HG03575 (cell line): ENCODE data around the gene SLC4A1.

Experiments
- ATAC-seq: cut with Tn5 transposase; IDR thresholded peaks from one replicate; pipeline ENCODE4 v1.9.1; 2021; ENCODE audit not compliant: unreplicated experiment, insufficient number of reproducible peaks, low FRiP score; ENCODE audit errors: extremely low read depth

The SLC4A1 gene

GRCh38 chr17:44230140-44230539 lies 37.8 kb downstream of the SLC4A1 start:
- ATAC-seq: no peak

GRCh38 chr17:44229090-44229489 lies 38.8 kb downstream of the SLC4A1 start:
- no peak for ATAC-seq

- ATAC-seq: no peak
Measured at GRCh38 chr17:44223541-44224071, 44.3 kb downstream of the SLC4A1 start.

GRCh38 chr17:44222112-44222869 lies 45.6 kb downstream of the SLC4A1 start:
- ATAC-seq: no peak

- ATAC-seq: no peak
Measured at GRCh38 chr17:44221862-44222111, 46.1 kb downstream of the SLC4A1 start.

GRCh38 chr17:44221084-44221861 lies 46.7 kb downstream of the SLC4A1 start:
- no peak for ATAC-seq

GRCh38 chr17:44220213-44221083 lies 47.5 kb downstream of the SLC4A1 start:
- ATAC-seq: no peak

GRCh38 chr17:44219616-44220212 lies 48.2 kb downstream of the SLC4A1 start, which contains the start of gene UBTF:
Gene UBTF (minus strand): TSS chr17:44219675. CDS start chr17:44218229, 1,446 bp downstream.
- ATAC-seq: no peak

GRCh38 chr17:44219108-44219615 lies 48.8 kb downstream of the SLC4A1 start:
- no peak for ATAC-seq

- ATAC-seq: no peak
Measured at GRCh38 chr17:44218344-44219107, 49.4 kb downstream of the SLC4A1 start.

GRCh38 chr17:44217738-44218343 lies 50.1 kb downstream of the SLC4A1 start:
- no peak for ATAC-seq

GRCh38 chr17:44216694-44217093 lies 51.2 kb downstream of the SLC4A1 start:
- ATAC-seq: no peak

GRCh38 chr17:44216173-44216572 lies 51.8 kb downstream of the SLC4A1 start:
- ATAC-seq: no peak

GRCh38 chr17:44214896-44215295 lies 53.0 kb downstream of the SLC4A1 start:
- ATAC-seq: no peak

GRCh38 chr17:44214230-44214494 lies 53.8 kb downstream of the SLC4A1 start:
- ATAC-seq: no peak

- no peak for ATAC-seq
Measured at GRCh38 chr17:44213403-44214229, 54.3 kb downstream of the SLC4A1 start.
